Activated naive CD4-positive, alpha-beta T cell (primary cell): ENCODE measurements around the gene KARS1.
"Not testable (repeated sequence)": the region's sequence is repeated elsewhere in the genome, so short reads cannot be mapped to it uniquely, and the experiment has no call there.

Experiments used
- DNase-seq, 4 experiments: peaks; one replicate each; lab custom pipeline; 2025; lab: John Stamatoyannopoulos, UW

Gene KARS1

GRCh38 chr16:75624921-75625334 is 22.5 kb downstream of the KARS1 start:
- DNase-seq = no peak

GRCh38 chr16:75622761-75623605 is 24.5 kb downstream of the KARS1 start, which contains the start of gene ADAT1:
ADAT1 (minus strand) TSS chr16:75623281; CDS start chr16:75620799, 2,482 bp downstream.
- peak; percentile 89 to 97 (median 94) for DNase-seq

- no peak for DNase-seq
These were observed 26.3 kb downstream of the KARS1 start for GRCh38 chr16:75621170-75621477.

- DNase-seq = no peak
These were observed 26.9 kb downstream of the KARS1 start for GRCh38 chr16:75620326-75621169.

- no peak for DNase-seq
These were observed 28.7 kb downstream of the KARS1 start for GRCh38 chr16:75618780-75619179.

GRCh38 chr16:75617121-75617520 is 30.3 kb downstream of the KARS1 start:
- no peak for DNase-seq

- no peak for DNase-seq
These were observed 30.9 kb downstream of the KARS1 start for GRCh38 chr16:75616521-75617010.

- no peak for DNase-seq
These were observed 31.8 kb downstream of the KARS1 start for GRCh38 chr16:75615619-75616018.

- no peak for DNase-seq
These were observed 33.2 kb downstream of the KARS1 start for GRCh38 chr16:75614066-75614897.

- DNase-seq = no peak
These were observed 41.0 kb downstream of the KARS1 start for GRCh38 chr16:75606507-75606906.

- no peak for DNase-seq
These were observed 44.2 kb downstream of the KARS1 start for GRCh38 chr16:75603241-75603640.

GRCh38 chr16:75599452-75600277 is 47.8 kb downstream of the KARS1 start:
- no peak for DNase-seq

- no peak for DNase-seq
These were observed 53.3 kb downstream of the KARS1 start for GRCh38 chr16:75593825-75594820.

GRCh38 chr16:75593308-75593707 is 54.2 kb downstream of the KARS1 start:
- DNase-seq = no peak

GRCh38 chr16:75591927-75592326 is 55.5 kb downstream of the KARS1 start:
- DNase-seq = not testable (repeated sequence)

GRCh38 chr16:75590920-75591843 is 56.3 kb downstream of the KARS1 start:
- DNase-seq = no peak

- DNase-seq = no peak
These were observed 58.2 kb downstream of the KARS1 start for GRCh38 chr16:75589306-75589705.

GRCh38 chr16:75588716-75589115 is 58.7 kb downstream of the KARS1 start:
- DNase-seq = no peak

GRCh38 chr16:75584108-75584507 is 63.4 kb downstream of the KARS1 start:
- DNase-seq = no peak
